Measurements from ENCODE around the gene FAM20C.

GRCh38 chr7:254337-255037, 62.1 kb downstream of the FAM20C start:
- TF ChIP-seq CTCF (IDR thresholded peaks at IDR 0.05) (no peak), POLR2AphosphoS5 (IDR thresholded peaks at IDR 0.05) (no peak)

All from gastroesophageal sphincter (tissue), 3 donors.